ENCODE measurements around the gene ACP6. TPM values are rescaled to one million over a fixed set of nuclear protein-coding genes. Genes with fewer than 3 reads are reported as not detected.

ACP6 gene
- 5.2 and 7.4 TPM in 2 replicates for total RNA-seq

DNA sequence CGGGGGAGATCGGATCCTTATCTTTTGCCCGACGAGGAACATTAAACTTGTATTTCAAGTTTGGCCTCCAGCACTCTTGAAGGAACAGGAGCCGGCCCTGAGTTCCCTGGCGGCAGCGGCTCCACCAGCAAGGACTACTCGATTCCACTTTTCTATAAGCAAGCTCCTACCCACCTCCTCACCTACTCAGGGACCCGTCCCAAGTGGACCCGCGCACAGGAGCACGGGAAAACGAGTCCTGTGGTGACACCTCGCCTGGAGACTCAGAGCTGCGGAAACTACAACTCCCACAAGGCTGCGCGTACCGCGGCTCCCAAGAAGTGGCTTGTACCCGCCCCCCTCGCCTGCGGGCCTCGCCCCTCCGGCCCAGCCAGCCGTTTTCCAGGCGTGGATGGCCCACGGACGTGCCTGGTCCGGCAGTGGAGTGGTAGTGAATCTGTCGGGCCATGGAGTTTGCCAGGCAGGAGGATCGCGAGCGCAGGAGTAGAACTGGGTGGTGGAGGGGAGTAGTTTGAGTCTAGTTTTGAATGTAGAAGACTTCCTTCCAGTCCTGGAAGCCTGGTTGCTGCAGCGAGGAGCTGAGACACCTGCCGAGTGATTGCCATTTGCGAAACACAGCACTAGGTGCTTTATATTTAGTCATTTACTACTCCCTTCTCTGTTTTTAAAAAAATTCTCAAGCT lies at the start of gene ACP6:
TSS of gene ACP6 (minus strand) at position 206 of the 683 bp plus-strand sequence. CDS start 476 bp downstream, outside the sequence.

Small RNA genes lying within 50 kb of the gene (small RNA-seq; reads per million reads assigned to genes)
- not detected for gene RN7SL261P

Other genes with a start within 250 kb of the ACP6 start
- gene BCL9, start 129.0 kb downstream of the ACP6 start, total RNA-seq = 4.3 and 9.0 TPM in 2 replicates
- gene GJA5, start 90.1 kb upstream of the ACP6 start, total RNA-seq = 9.8 and 15.0 TPM in 2 replicates
- gene GJA8, start 232.3 kb upstream of the ACP6 start, total RNA-seq = not detected in 2 replicates

Measured in thoracic aorta endothelial cell (primary cell).